Neural progenitor cell (in vitro differentiated cells): Measurements from ENCODE around the gene ZBTB20. TPM values are rescaled to one million over a fixed set of nuclear protein-coding genes. Genes with fewer than 3 reads are reported as not detected.

Experiments
- DNase-seq: peaks from one replicate; pipeline ENCODE4 v3.0.0-alpha.2; 2016; ENCODE audit warnings: low spot score
- H2AFZ ChIP-seq: fragments of 200-600 bp; sonication (generic); replicated peaks from 2 replicates; pipeline ENCODE4 v1.6.1; 2016; ENCODE audit warnings: antibody characterized with exemption
- H3F3A ChIP-seq: fragments of 200-600 bp; sonication (generic); 2 replicates; pipeline ENCODE4 v1.6.1; 2016; ENCODE audit warnings: antibody characterized with exemption, low read depth
- H3K27ac ChIP-seq: fragments of 200-600 bp; sonication (generic); 2 replicates; pipeline ENCODE4 v1.5.1; 2016; ENCODE audit warnings: mild to moderate bottlenecking
- H3K27me3 ChIP-seq: fragments of 200-600 bp; sonication (generic); 2 replicates; pipeline ENCODE4 v1.6.1; 2016; ENCODE audit warnings: mild to moderate bottlenecking, moderate library complexity
- H3K36me3 ChIP-seq: fragments of 200-600 bp; sonication (generic); 2 replicates; pipeline ENCODE4 v1.5.1; 2016
- H3K4me1 ChIP-seq: fragments of 200-600 bp; sonication (generic); 2 replicates; pipeline ENCODE4 v1.6.1; 2016; ENCODE audit warnings: mixed run types
- H3K4me2 ChIP-seq: fragments of 200-600 bp; sonication (generic); 2 replicates; pipeline ENCODE4 v1.6.1; 2016
- H3K4me3 ChIP-seq: fragments of 200-600 bp; sonication (generic); 2 replicates; pipeline ENCODE4 v1.5.1; 2016
- H3K79me2 ChIP-seq: fragments of 200-600 bp; sonication (generic); 2 replicates; pipeline ENCODE4 v1.6.1; 2016; ENCODE audit warnings: low read depth
- H3K9ac ChIP-seq: fragments of 200-600 bp; sonication (generic); 2 replicates; pipeline ENCODE4 v1.6.1; 2016
- H3K9me3 ChIP-seq: fragments of 200-600 bp; sonication (generic); 2 replicates; pipeline ENCODE4 v1.5.1; 2016; ENCODE audit warnings: low read depth
- H4K20me1 ChIP-seq: fragments of 200-600 bp; sonication (generic); 2 replicates; pipeline ENCODE4 v1.6.1; 2016; ENCODE audit warnings: low read depth
- H3K27ac Mint-ChIP-seq: 3 replicates; pipeline ENCODE4 v1.8.0; 2021; ENCODE audit warnings: mixed read lengths
- H3K27me3 Mint-ChIP-seq: 2 replicates; pipeline ENCODE4 v1.8.0; 2022; ENCODE audit warnings: low read depth, mild to moderate bottlenecking, inconsistent platforms, moderate library complexity, mixed read lengths; ENCODE audit not compliant: insufficient read depth
- H3K36me3 Mint-ChIP-seq: 3 replicates; pipeline ENCODE4 v1.8.0; 2021; ENCODE audit warnings: mixed read lengths
- H3K4me1 Mint-ChIP-seq: 3 replicates; pipeline ENCODE4 v1.8.0; 2021; ENCODE audit warnings: mixed read lengths
- H3K4me3 Mint-ChIP-seq: 3 replicates; pipeline ENCODE4 v1.8.0; 2021; ENCODE audit warnings: mild to moderate bottlenecking, moderate library complexity, mixed read lengths
- H3K9me3 Mint-ChIP-seq: 3 replicates; pipeline ENCODE4 v1.8.0; 2020; ENCODE audit warnings: mixed read lengths
- EZH2 ChIP-seq: fragments of 200-600 bp; sonication (generic); IDR thresholded peaks from 2 replicates; pipeline ENCODE4 v1.6.1; 2017; ENCODE audit warnings: antibody characterized with exemption, mild to moderate bottlenecking, moderate library complexity
- EZH2phosphoT487 ChIP-seq: fragments of 200-600 bp; sonication (generic); IDR thresholded peaks from 2 replicates; pipeline ENCODE4 v1.6.1; 2017; ENCODE audit warnings: antibody characterized with exemption
- total RNA-seq: library from RNA; depleted of rRNA; stranded (reverse); fragments of >200 nt; gene quantifications from 2 replicates; pipeline ENCODE4 v1.2.3, GENCODE V29; 2015; ENCODE audit warnings: low replicate concordance
- TF ChIP-seq, protein P1 (sequence below): fragments of 200-600 bp; sonication (generic); IDR thresholded peaks from 2 replicates; pipeline ENCODE4 v1.5.1; 2017; ENCODE audit warnings: antibody characterized with exemption, mild to moderate bottlenecking

The ZBTB20 gene
- total RNA-seq, 1 donor from 2014 or later: 1.9 TPM

DNA sequence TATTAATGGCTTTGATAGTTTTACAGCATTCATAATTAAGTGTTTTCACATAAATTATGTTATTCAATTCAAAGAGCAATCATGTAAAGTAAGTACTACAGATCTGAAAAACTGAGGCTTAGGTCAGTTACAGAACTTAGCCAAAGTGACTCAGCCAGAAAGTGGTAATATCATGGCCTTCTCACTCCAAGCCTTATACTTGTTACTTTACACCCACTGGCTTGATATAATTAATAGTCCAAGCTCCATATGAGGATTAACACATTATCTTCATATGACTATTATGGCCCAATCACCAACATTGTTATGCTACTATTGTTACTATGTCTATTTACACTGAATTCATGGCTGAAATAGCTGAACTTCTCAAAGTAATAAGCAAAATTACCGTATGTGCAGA is 802.6 kb downstream of the ZBTB20 start:
- Histone ChIP-seq H2AFZ (no peak overlapping the region), H3K27ac (no peak overlapping the region), H3K4me1 (peaks cover 7% of the 10 kb centered on the region), H3K9ac (no peak overlapping the region), H3K79me2 (no peaks in the 10 kb centered on the region), H3K36me3 (no peaks in the 10 kb centered on the region), H3F3A (no peaks in the 10 kb centered on the region), H3K4me3 (no peak overlapping the region), H3K27me3 (no peaks in the 10 kb centered on the region), H3K9me3 (no peaks in the 10 kb centered on the region), H3K4me2 (no peak overlapping the region), H4K20me1 (no peaks in the 10 kb centered on the region)
- no peaks in the 10 kb centered on the region for H3K4me1 Mint-ChIP-seq
- TF ChIP-seq EZH2phosphoT487: no peak
- no peak for TF ChIP-seq EZH2
- H3K27ac Mint-ChIP-seq: no peak overlapping the region
- H3K4me3 Mint-ChIP-seq: no peak overlapping the region
- H3K36me3 Mint-ChIP-seq: peaks cover 13% of the 10 kb centered on the region
- no peak for DNase-seq
- no peaks in the 10 kb centered on the region for H3K27me3 Mint-ChIP-seq
- H3K9me3 Mint-ChIP-seq: no peaks in the 10 kb centered on the region

DNA sequence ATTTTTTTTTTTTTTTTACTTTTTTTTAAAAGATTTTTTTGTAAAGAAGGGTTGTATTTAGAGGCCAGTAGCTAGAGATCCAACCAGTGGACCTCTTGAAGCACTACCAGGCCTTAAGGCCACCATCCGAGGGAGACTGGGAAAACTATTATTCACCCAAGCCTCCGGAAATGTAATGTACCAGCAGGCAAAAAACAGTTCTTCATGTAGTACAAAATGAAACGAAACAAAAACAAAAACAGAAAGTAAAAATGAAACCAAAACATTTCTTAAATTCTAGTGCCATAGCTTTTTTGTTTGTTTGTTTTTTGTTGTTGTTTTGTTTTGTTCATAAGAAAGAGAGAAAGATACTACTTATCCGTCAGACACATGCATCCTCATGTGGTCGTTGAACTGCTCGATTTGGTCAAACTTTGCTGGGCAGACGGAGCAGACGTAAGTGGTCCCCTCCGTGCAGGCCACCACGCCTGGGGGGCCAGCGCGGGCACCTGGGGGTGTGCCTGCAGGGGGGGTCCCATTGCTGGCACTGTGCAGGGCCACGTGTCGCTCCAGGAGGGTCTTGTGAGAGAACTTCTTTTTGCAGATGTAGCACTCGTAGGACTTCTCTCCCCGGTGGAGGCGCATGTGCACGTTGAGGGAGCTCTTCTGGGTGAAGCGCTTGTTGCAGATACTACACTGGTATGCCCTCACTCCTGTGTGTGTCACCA is 808.3 kb downstream of the ZBTB20 start:
- no peaks in the 10 kb centered on the region for H3K9me3 Mint-ChIP-seq
- no peak overlapping the region for H3K9ac ChIP-seq
- no peaks in the 10 kb centered on the region for H3K79me2 ChIP-seq
- no peaks in the 10 kb centered on the region for H4K20me1 ChIP-seq
- no peak overlapping the region for H3K27ac ChIP-seq
- H3K9me3 ChIP-seq: no peaks in the 10 kb centered on the region
- H3K4me1 Mint-ChIP-seq: no peaks in the 10 kb centered on the region
- no peak for DNase-seq
- TF ChIP-seq, protein P1, sequence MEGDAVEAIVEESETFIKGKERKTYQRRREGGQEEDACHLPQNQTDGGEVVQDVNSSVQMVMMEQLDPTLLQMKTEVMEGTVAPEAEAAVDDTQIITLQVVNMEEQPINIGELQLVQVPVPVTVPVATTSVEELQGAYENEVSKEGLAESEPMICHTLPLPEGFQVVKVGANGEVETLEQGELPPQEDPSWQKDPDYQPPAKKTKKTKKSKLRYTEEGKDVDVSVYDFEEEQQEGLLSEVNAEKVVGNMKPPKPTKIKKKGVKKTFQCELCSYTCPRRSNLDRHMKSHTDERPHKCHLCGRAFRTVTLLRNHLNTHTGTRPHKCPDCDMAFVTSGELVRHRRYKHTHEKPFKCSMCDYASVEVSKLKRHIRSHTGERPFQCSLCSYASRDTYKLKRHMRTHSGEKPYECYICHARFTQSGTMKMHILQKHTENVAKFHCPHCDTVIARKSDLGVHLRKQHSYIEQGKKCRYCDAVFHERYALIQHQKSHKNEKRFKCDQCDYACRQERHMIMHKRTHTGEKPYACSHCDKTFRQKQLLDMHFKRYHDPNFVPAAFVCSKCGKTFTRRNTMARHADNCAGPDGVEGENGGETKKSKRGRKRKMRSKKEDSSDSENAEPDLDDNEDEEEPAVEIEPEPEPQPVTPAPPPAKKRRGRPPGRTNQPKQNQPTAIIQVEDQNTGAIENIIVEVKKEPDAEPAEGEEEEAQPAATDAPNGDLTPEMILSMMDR: no peak
- TF ChIP-seq EZH2phosphoT487 (no peak), EZH2 (no peak)
- H2AFZ ChIP-seq: no peak overlapping the region
- H3K36me3 ChIP-seq: no peaks in the 10 kb centered on the region
- H3K4me2 ChIP-seq: no peak overlapping the region
- no peaks in the 10 kb centered on the region for H3K27me3 Mint-ChIP-seq
- no peak overlapping the region for H3K4me3 ChIP-seq
- peaks cover 13% of the 10 kb centered on the region for H3K4me1 ChIP-seq
- H3K27me3 ChIP-seq: no peaks in the 10 kb centered on the region
- H3F3A ChIP-seq: peaks cover 8% of the 10 kb centered on the region
- no peak overlapping the region for H3K4me3 Mint-ChIP-seq
- H3K27ac Mint-ChIP-seq: no peak overlapping the region
- H3K36me3 Mint-ChIP-seq: peaks cover 17% of the 10 kb centered on the region

DNA sequence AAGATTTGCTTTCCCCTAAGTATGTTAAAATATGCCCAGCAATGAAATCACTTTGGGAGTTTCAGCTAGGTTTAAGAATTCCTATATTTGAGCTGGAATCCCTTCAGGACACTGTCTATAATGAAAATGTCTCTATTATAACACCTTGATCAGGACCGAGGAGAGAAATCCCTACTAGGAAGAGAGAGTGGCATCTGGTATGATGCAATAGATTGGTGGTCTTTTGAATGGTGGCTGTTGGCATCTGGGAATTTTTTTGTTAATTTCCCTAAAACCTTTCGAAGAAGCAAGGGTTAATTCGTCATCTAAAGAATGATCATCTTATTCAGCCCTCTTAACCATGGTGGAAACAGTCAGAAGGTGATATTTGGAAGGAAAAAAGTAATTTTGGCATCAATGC is 810.2 kb downstream of the ZBTB20 start:
- no peak overlapping the region for H3K27ac Mint-ChIP-seq

More for the DNA sequence above, 810.2 kb downstream of the ZBTB20 start:
- no peaks in the 10 kb centered on the region for H3K4me1 Mint-ChIP-seq
- TF ChIP-seq, protein P1: no peak
- TF ChIP-seq EZH2 (no peak), EZH2phosphoT487 (no peak)
- no peak for DNase-seq
- Histone ChIP-seq H3K4me2 (no peak overlapping the region), H3K4me1 (peaks cover 24% of the 10 kb centered on the region), H3K79me2 (no peaks in the 10 kb centered on the region), H3K9me3 (no peaks in the 10 kb centered on the region), H3K36me3 (no peaks in the 10 kb centered on the region), H3K27ac (no peak overlapping the region), H3K9ac (no peak overlapping the region), H3K27me3 (no peaks in the 10 kb centered on the region), H2AFZ (no peak overlapping the region), H4K20me1 (no peaks in the 10 kb centered on the region), H3K4me3 (no peak overlapping the region), H3F3A (peaks cover 10% of the 10 kb centered on the region)
- no peak overlapping the region for H3K4me3 Mint-ChIP-seq
- H3K27me3 Mint-ChIP-seq: no peaks in the 10 kb centered on the region
- peaks cover 21% of the 10 kb centered on the region for H3K36me3 Mint-ChIP-seq
- peaks cover 7% of the 10 kb centered on the region for H3K9me3 Mint-ChIP-seq
